RWPE2 (cell line): ENCODE results near the gene PLCH1.

Experiments
- ATAC-seq: fragments of 200-7000 bp; cut with Tn5 transposase; 3 replicates; pipeline ENCODE4 v1.9.1; 2021; ENCODE audit warnings: low read depth
- DNase-seq: peaks from one replicate; pipeline ENCODE4 v3.0.0-alpha.2; 2020; ENCODE audit warnings: low spot score
- H3K27ac ChIP-seq: fragments of 450-650 bp; 2 replicates; pipeline ENCODE4 v1.5.1; 2017; ENCODE audit warnings: mild to moderate bottlenecking; ENCODE audit not compliant: poor library complexity, severe bottlenecking
- H3K27me3 ChIP-seq: fragments of 250-450 bp; sonication (Bioruptor Pico); 2 replicates; pipeline ENCODE4 v1.5.1; 2021; ENCODE audit warnings: mild to moderate bottlenecking, moderate library complexity; ENCODE audit not compliant: insufficient read depth, poor library complexity, severe bottlenecking
- H3K36me3 ChIP-seq: fragments of 250-450 bp; sonication (Bioruptor Pico); 2 replicates; pipeline ENCODE4 v1.5.1; 2020; ENCODE audit warnings: low read depth, mild to moderate bottlenecking, moderate library complexity
- H3K4me1 ChIP-seq: fragments of 250-450 bp; sonication (Bioruptor Pico); 2 replicates; pipeline ENCODE4 v1.5.1; 2021; ENCODE audit warnings: mild to moderate bottlenecking, moderate library complexity; ENCODE audit not compliant: insufficient read depth, poor library complexity, severe bottlenecking
- H3K4me3 ChIP-seq: fragments of 250-450 bp; sonication (Bioruptor Pico); 2 replicates; pipeline ENCODE4 v1.5.1; 2021; ENCODE audit warnings: mild to moderate bottlenecking, moderate library complexity; ENCODE audit not compliant: severe bottlenecking
- H3K9me3 ChIP-seq: fragments of 250-450 bp; sonication (Bioruptor Pico); 2 replicates; pipeline ENCODE4 v1.5.1; 2021; ENCODE audit warnings: mild to moderate bottlenecking, moderate library complexity; ENCODE audit not compliant: severe bottlenecking
- CTCF ChIP-seq: fragments of 450-650 bp; IDR thresholded peaks from one replicate; pipeline ENCODE4 v1.5.1; 2017; ENCODE audit warnings: mild to moderate bottlenecking, moderate library complexity; ENCODE audit not compliant: poor library complexity, severe bottlenecking

Gene PLCH1

GRCh38 chr3:155753038-155753639 lies 8.3 kb upstream of the PLCH1 start:
- Histone ChIP-seq H3K27me3 (no peaks in the 10 kb centered on the region), H3K4me1 (no peaks in the 10 kb centered on the region), H3K27ac (no peak overlapping the region), H3K4me3 (no peak overlapping the region), H3K36me3 (no peaks in the 10 kb centered on the region), H3K9me3 (no peaks in the 10 kb centered on the region)
- DNase-seq (no peak), ATAC-seq (peak; percentile 58; the same call in 2 of the 3 replicates)
- TF ChIP-seq CTCF: peak; percentile 67

GRCh38 chr3:155748611-155749365 lies 3.9 kb upstream of the PLCH1 start:
- ATAC-seq: no peak
- no peak overlapping the region for H3K27ac ChIP-seq
- DNase-seq: no peak
- no peaks in the 10 kb centered on the region for H3K4me1 ChIP-seq
- H3K27me3 ChIP-seq: peaks cover 34% of the 10 kb centered on the region
- no peak overlapping the region for H3K4me3 ChIP-seq
- H3K9me3 ChIP-seq: no peaks in the 10 kb centered on the region
- no peak for TF ChIP-seq CTCF
- H3K36me3 ChIP-seq: no peaks in the 10 kb centered on the region

GRCh38 chr3:155747946-155748290 lies 3.0 kb upstream of the PLCH1 start:
- Histone ChIP-seq H3K9me3 (no peaks in the 10 kb centered on the region), H3K27me3 (peaks cover 42% of the 10 kb centered on the region), H3K36me3 (no peaks in the 10 kb centered on the region), H3K4me3 (no peak overlapping the region), H3K4me1 (no peaks in the 10 kb centered on the region), H3K27ac (no peak overlapping the region)
- TF ChIP-seq CTCF: no peak
- DNase-seq (no peak), ATAC-seq (no peak)

- ATAC-seq: no peak
- Histone ChIP-seq H3K36me3 (no peaks in the 10 kb centered on the region), H3K4me1 (no peaks in the 10 kb centered on the region), H3K9me3 (no peaks in the 10 kb centered on the region), H3K27me3 (peaks cover 47% of the 10 kb centered on the region), H3K27ac (no peak overlapping the region), H3K4me3 (no peak overlapping the region)
- no peak for TF ChIP-seq CTCF
- no peak for DNase-seq
Observed at GRCh38 chr3:155747286-155747945, 2.5 kb upstream of the PLCH1 start.
